Measurements from ENCODE around the gene TWF1. TPM values are rescaled to one million over a fixed set of nuclear protein-coding genes. Genes with fewer than 3 reads are reported as not detected.

The TWF1 gene
- total and polyA plus RNA-seq, 4 donors = 38.4 to 84.5 (median 53.1) TPM

- Histone ChIP-seq H3K4me3 (ENCODE audit: low read length in 2 of 2) (peak overlapping the region; percentile 81 to 86), H3K27me3 (ENCODE audit: control insufficient read depth in 1 of 2, insufficient read depth in 2 of 2, low read length in 1 of 2) (no peaks in the 10 kb centered on the region), H3K36me3 (ENCODE audit: control insufficient read depth in 1 of 2, insufficient read depth in 2 of 2, low read length in 1 of 2) (no peaks in the 10 kb centered on the region), H3K27ac (ENCODE audit: low read depth in 1 of 2, low read length in 2 of 2) (peak overlapping the region; percentile 89 to 97), H3K4me1 (ENCODE audit: control insufficient read depth in 1 of 2, insufficient read depth in 2 of 2, low read length in 2 of 2) (peaks cover 0 to 2% of the 10 kb centered on the region in 2 donors), H3K9me3 (ENCODE audit: control insufficient read depth, low read length) (no peaks in the 10 kb centered on the region)
- peak; percentile 67 for ATAC-seq (ENCODE audit: low FRiP score)
- WGBS, 2 donors = 0 to 1% methylated on average over 8 of the region's 8 CpGs
- intact Hi-C loops (cut with DNase I) = loop anchor here in 1 of 2 donors (1.0 kb wide), 1 partner anchor 30 kb away; the partner anchor contains the start of gene TWF1
- DNase-seq = no peak
Observed at GRCh38 chr12:43836475-43836989, 30.4 kb upstream of the TWF1 start.

GRCh38 chr12:43835656-43836474 lies 29.7 kb upstream of the TWF1 start, which contains the start of gene TMEM117:
TMEM117 (plus strand) TSS chr12:43836081.
- 0% methylated on average over 85 to 103 of the region's 103 CpGs for WGBS, 2 donors
- H3K27me3 ChIP-seq (ENCODE audit: control insufficient read depth in 1 of 2, insufficient read depth in 2 of 2, low read length in 1 of 2) = no peaks in the 10 kb centered on the region
- DNase-seq = peak; percentile 85 to 93
- intact Hi-C loops (cut with DNase I) = loop anchor here in 1 of 2 donors (1.0 kb wide), 1 partner anchor 30 kb away; the partner anchor contains the start of gene TWF1
- H3K36me3 ChIP-seq (ENCODE audit: control insufficient read depth in 1 of 2, insufficient read depth in 2 of 2, low read length in 1 of 2) = no peaks in the 10 kb centered on the region
- peak; percentile 90 for ATAC-seq (ENCODE audit: low FRiP score)
- no peaks in the 10 kb centered on the region for H3K4me1 ChIP-seq (ENCODE audit: control insufficient read depth in 1 of 2, insufficient read depth in 2 of 2, low read length in 2 of 2)
- H3K27ac ChIP-seq (ENCODE audit: low read depth in 1 of 2, low read length in 2 of 2) = peak within 1 kb of the TSS; percentile 89 to 97
- no peaks in the 10 kb centered on the region for H3K9me3 ChIP-seq (ENCODE audit: control insufficient read depth, low read length)
- H3K4me3 ChIP-seq (ENCODE audit: low read length in 2 of 2) = peak within 1 kb of the TSS; percentile 81 to 86

- WGBS, 2 donors = 36 to 38% methylated on average over 6 of the region's 6 CpGs
- no peaks in the 10 kb centered on the region for H3K27me3 ChIP-seq (ENCODE audit: control insufficient read depth in 1 of 2, insufficient read depth in 2 of 2, low read length in 1 of 2)
- DNase-seq (no peak), ATAC-seq (ENCODE audit: low FRiP score) (peak; percentile 4)
- no peaks in the 10 kb centered on the region for H3K9me3 ChIP-seq (ENCODE audit: control insufficient read depth, low read length)
- H3K4me1 ChIP-seq (ENCODE audit: control insufficient read depth in 1 of 2, insufficient read depth in 2 of 2, low read length in 2 of 2) = no peaks in the 10 kb centered on the region
- peak overlapping the region in 1 of 2 donors; percentile 97 for H3K27ac ChIP-seq (ENCODE audit: low read depth in 1 of 2, low read length in 2 of 2)
- H3K36me3 ChIP-seq (ENCODE audit: control insufficient read depth in 1 of 2, insufficient read depth in 2 of 2, low read length in 1 of 2) = no peaks in the 10 kb centered on the region
- intact Hi-C loops (cut with DNase I) = no loop called here
- H3K4me3 ChIP-seq (ENCODE audit: low read length in 2 of 2) = peak overlapping the region; percentile 81 to 86
Observed at GRCh38 chr12:43835264-43835655, 29.1 kb upstream of the TWF1 start.

GRCh38 chr12:43832463-43833168 lies 26.5 kb upstream of the TWF1 start:
- H3K27ac ChIP-seq (ENCODE audit: low read depth in 1 of 2, low read length in 2 of 2) = no peak overlapping the region
- no peak for ATAC-seq (ENCODE audit: low FRiP score)
- no peaks in the 10 kb centered on the region for H3K4me1 ChIP-seq (ENCODE audit: control insufficient read depth in 1 of 2, insufficient read depth in 2 of 2, low read length in 2 of 2)
- no peaks in the 10 kb centered on the region for H3K9me3 ChIP-seq (ENCODE audit: control insufficient read depth, low read length)
- H3K4me3 ChIP-seq (ENCODE audit: low read length in 2 of 2) = no peak overlapping the region
- H3K27me3 ChIP-seq (ENCODE audit: control insufficient read depth in 1 of 2, insufficient read depth in 2 of 2, low read length in 1 of 2) = no peaks in the 10 kb centered on the region
- 85% methylated on average over 4 of the region's 4 CpGs for WGBS, 2 donors
- no peaks in the 10 kb centered on the region for H3K36me3 ChIP-seq (ENCODE audit: control insufficient read depth in 1 of 2, insufficient read depth in 2 of 2, low read length in 1 of 2)
- no peak for DNase-seq
- intact Hi-C loops (cut with DNase I) = no loop called here

- intact Hi-C loops (cut with DNase I) = no loop called here
- no peak overlapping the region for H3K27ac ChIP-seq (ENCODE audit: low read depth in 1 of 2, low read length in 2 of 2)
- H3K27me3 ChIP-seq (ENCODE audit: control insufficient read depth in 1 of 2, insufficient read depth in 2 of 2, low read length in 1 of 2) = no peaks in the 10 kb centered on the region
- no peaks in the 10 kb centered on the region for H3K9me3 ChIP-seq (ENCODE audit: control insufficient read depth, low read length)
- no peaks in the 10 kb centered on the region for H3K36me3 ChIP-seq (ENCODE audit: control insufficient read depth in 1 of 2, insufficient read depth in 2 of 2, low read length in 1 of 2)
- H3K4me1 ChIP-seq (ENCODE audit: control insufficient read depth in 1 of 2, insufficient read depth in 2 of 2, low read length in 2 of 2) = no peaks in the 10 kb centered on the region
- H3K4me3 ChIP-seq (ENCODE audit: low read length in 2 of 2) = no peak overlapping the region
- ATAC-seq (ENCODE audit: low FRiP score) (no peak), DNase-seq (no peak)
- WGBS, 2 donors = 90% methylated on average over 1 of the region's 1 CpG
Observed at GRCh38 chr12:43827093-43827492, 21.0 kb upstream of the TWF1 start.

GRCh38 chr12:43826681-43827080 lies 20.6 kb upstream of the TWF1 start:
- intact Hi-C loops (cut with DNase I) = no loop called here
- ATAC-seq (ENCODE audit: low FRiP score) = no peak
- 77 to 80% methylated on average over 3 of the region's 3 CpGs for WGBS, 2 donors
- H3K27me3 ChIP-seq (ENCODE audit: control insufficient read depth in 1 of 2, insufficient read depth in 2 of 2, low read length in 1 of 2) = no peaks in the 10 kb centered on the region
- no peaks in the 10 kb centered on the region for H3K9me3 ChIP-seq (ENCODE audit: control insufficient read depth, low read length)
- H3K4me1 ChIP-seq (ENCODE audit: control insufficient read depth in 1 of 2, insufficient read depth in 2 of 2, low read length in 2 of 2) = no peaks in the 10 kb centered on the region
- no peak for DNase-seq
- H3K27ac ChIP-seq (ENCODE audit: low read depth in 1 of 2, low read length in 2 of 2) = no peak overlapping the region
- no peaks in the 10 kb centered on the region for H3K36me3 ChIP-seq (ENCODE audit: control insufficient read depth in 1 of 2, insufficient read depth in 2 of 2, low read length in 1 of 2)
- no peak overlapping the region for H3K4me3 ChIP-seq (ENCODE audit: low read length in 2 of 2)

- H3K4me3 ChIP-seq (ENCODE audit: low read length in 2 of 2) = no peak overlapping the region
- H3K9me3 ChIP-seq (ENCODE audit: control insufficient read depth, low read length) = no peaks in the 10 kb centered on the region
- no peaks in the 10 kb centered on the region for H3K4me1 ChIP-seq (ENCODE audit: control insufficient read depth in 1 of 2, insufficient read depth in 2 of 2, low read length in 2 of 2)
- H3K27me3 ChIP-seq (ENCODE audit: control insufficient read depth in 1 of 2, insufficient read depth in 2 of 2, low read length in 1 of 2) = no peaks in the 10 kb centered on the region
- H3K27ac ChIP-seq (ENCODE audit: low read depth in 1 of 2, low read length in 2 of 2) = no peak overlapping the region
- DNase-seq (no peak), ATAC-seq (ENCODE audit: low FRiP score) (no peak)
- intact Hi-C loops (cut with DNase I) = no loop called here
- H3K36me3 ChIP-seq (ENCODE audit: control insufficient read depth in 1 of 2, insufficient read depth in 2 of 2, low read length in 1 of 2) = no peaks in the 10 kb centered on the region
- WGBS, 2 donors = 90 to 91% methylated on average over 8 of the region's 8 CpGs
Observed at GRCh38 chr12:43824207-43824775, 18.2 kb upstream of the TWF1 start.

GRCh38 chr12:43816168-43816567 lies 10.1 kb upstream of the TWF1 start:
- WGBS, 2 donors = 72 to 73% methylated on average over 3 of the region's 3 CpGs
- Histone ChIP-seq H3K4me1 (ENCODE audit: control insufficient read depth in 1 of 2, insufficient read depth in 2 of 2, low read length in 2 of 2) (no peaks in the 10 kb centered on the region), H3K4me3 (ENCODE audit: low read length in 2 of 2) (no peak overlapping the region), H3K27me3 (ENCODE audit: control insufficient read depth in 1 of 2, insufficient read depth in 2 of 2, low read length in 1 of 2) (peaks cover 0 to 3% of the 10 kb centered on the region in 2 donors), H3K9me3 (ENCODE audit: control insufficient read depth, low read length) (no peaks in the 10 kb centered on the region), H3K36me3 (ENCODE audit: control insufficient read depth in 1 of 2, insufficient read depth in 2 of 2, low read length in 1 of 2) (no peaks in the 10 kb centered on the region), H3K27ac (ENCODE audit: low read depth in 1 of 2, low read length in 2 of 2) (no peak overlapping the region)
- no peak for DNase-seq
- ATAC-seq (ENCODE audit: low FRiP score) = no peak
- intact Hi-C loops (cut with DNase I) = no loop called here
